GM12873 (cell line): ENCODE results near the gene IQSEC1.

Experiments
- TF ChIP-seq, protein P1 (sequence below): IDR thresholded peaks from 2 replicates; pipeline ENCODE4 v1.5.1; 2012; ENCODE audit warnings: low read depth, mild to moderate bottlenecking, moderate library complexity, low read length, control low read depth; ENCODE audit not compliant: insufficient read depth; ENCODE audit errors: missing control alignments

The IQSEC1 gene

GRCh38 chr3:12968541-12968940, 104.7 kb downstream of the IQSEC1 start:
- TF ChIP-seq, protein P1, sequence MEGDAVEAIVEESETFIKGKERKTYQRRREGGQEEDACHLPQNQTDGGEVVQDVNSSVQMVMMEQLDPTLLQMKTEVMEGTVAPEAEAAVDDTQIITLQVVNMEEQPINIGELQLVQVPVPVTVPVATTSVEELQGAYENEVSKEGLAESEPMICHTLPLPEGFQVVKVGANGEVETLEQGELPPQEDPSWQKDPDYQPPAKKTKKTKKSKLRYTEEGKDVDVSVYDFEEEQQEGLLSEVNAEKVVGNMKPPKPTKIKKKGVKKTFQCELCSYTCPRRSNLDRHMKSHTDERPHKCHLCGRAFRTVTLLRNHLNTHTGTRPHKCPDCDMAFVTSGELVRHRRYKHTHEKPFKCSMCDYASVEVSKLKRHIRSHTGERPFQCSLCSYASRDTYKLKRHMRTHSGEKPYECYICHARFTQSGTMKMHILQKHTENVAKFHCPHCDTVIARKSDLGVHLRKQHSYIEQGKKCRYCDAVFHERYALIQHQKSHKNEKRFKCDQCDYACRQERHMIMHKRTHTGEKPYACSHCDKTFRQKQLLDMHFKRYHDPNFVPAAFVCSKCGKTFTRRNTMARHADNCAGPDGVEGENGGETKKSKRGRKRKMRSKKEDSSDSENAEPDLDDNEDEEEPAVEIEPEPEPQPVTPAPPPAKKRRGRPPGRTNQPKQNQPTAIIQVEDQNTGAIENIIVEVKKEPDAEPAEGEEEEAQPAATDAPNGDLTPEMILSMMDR: no peak

DNA sequence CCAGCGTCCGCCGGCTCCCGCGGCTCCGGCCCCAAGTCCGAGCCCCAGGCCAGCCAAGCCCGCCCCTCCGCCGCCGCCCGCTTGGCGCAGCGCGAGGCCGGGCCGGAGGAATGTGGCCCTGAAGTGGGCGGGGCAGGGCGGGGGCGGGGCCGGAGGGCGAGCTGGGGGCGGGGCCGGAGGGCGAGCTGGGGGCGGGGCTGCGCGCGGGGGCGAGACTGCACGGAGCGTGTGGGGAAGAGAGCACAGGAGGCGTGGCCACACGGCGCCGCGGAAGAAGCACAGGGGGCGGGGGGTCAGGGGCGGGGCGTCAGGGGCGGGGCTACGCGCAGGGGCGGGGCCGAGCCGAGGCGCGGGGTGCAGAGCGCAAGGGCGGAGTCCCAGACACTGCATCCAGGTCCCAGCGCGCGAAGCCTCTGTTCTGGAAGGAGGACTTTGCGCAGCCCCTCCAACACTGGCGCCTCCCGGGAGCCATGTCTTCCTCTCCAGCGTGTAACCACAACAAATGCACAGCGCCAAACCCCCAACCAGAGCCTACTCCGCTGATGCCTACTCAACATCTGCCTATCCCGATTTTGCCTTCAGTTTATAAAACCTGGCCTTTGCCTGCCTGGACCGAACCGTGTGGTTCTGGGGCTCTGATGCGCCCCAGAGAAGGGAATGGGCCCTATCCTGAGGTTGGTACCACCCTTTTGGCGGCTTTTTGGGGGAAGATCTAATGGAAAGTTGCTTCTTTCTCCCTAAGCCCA, 105.5 kb downstream of the IQSEC1 start:
- TF ChIP-seq, protein P1: no peak

DNA sequence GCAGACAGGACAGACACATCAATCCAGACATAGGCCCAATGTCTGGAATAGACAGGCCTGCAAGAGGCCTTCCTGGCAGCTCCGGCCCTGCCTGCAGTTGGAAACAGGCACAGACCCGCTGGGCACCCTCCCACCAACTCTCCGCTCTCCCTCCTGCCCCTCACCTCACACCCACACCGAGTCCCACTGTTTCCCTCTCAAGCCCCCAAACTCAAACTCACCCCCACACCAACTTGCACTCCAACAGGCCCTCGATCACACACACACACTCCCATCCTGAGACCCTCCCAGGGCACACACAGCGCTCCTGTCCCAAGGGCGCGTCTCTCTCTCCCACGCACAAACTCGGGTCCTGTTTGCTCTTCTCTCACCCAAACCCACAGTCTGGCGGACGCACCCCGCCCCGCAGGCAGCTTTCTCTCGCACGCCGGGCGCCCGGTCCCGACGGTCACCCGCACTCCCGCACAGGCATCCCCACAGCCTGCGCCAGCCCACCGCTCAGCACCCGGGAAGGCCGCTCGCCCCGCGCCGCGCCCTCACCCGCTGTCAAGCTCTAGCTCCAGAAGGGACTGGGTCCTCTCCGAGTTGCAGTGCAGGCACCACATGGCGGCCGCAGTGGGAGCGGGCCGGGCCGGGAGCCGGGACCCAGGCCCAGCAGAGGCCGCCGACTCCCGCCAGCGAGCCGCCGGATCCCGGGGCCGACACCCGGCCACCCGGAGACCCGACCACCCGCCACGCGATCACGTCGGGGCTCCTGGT, 106.2 kb downstream of the IQSEC1 start:
- TF ChIP-seq, protein P1: no peak

DNA sequence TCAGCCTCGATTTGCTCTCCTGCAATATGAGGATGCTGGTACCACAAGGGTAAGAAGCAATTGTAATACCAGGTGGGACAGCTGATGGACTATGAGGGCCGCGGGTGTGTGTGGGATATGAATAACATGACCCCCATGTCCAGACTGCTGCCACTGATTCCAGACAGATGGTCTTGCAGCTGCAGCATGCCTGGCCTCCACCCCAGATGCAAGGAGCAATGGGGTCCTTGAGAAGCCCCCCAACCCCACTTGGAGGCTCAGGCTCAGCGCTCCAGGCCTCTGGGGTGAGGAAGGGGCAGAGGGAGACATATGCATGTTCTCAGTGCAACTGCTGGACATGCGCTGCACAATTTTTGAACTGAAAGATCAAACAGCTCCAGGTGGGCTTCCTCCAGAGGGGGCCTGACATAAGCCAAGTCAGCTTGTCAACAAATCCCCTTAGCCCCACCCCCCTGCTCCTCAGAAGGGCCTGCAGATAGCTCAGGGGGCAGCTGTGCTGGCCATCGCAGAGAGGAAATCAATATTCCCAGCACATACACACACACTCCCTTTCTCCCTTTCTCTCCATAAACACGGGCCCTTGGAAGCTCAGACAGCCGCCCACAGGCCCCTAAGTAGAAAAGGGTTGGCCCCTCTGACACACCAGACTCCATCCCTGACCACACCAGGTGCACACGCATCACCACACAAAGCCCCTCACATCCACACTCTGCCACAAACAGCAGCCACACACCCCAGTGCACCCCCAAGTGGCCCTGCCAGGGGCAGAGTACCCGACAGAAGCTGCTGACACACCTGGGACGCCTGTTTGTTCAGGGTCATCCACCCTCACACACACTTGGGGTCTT, 107.0 kb downstream of the IQSEC1 start:
- TF ChIP-seq, protein P1: no peak

GRCh38 chr3:12964711-12965612, 108.3 kb downstream of the IQSEC1 start:
- TF ChIP-seq, protein P1: no peak

DNA sequence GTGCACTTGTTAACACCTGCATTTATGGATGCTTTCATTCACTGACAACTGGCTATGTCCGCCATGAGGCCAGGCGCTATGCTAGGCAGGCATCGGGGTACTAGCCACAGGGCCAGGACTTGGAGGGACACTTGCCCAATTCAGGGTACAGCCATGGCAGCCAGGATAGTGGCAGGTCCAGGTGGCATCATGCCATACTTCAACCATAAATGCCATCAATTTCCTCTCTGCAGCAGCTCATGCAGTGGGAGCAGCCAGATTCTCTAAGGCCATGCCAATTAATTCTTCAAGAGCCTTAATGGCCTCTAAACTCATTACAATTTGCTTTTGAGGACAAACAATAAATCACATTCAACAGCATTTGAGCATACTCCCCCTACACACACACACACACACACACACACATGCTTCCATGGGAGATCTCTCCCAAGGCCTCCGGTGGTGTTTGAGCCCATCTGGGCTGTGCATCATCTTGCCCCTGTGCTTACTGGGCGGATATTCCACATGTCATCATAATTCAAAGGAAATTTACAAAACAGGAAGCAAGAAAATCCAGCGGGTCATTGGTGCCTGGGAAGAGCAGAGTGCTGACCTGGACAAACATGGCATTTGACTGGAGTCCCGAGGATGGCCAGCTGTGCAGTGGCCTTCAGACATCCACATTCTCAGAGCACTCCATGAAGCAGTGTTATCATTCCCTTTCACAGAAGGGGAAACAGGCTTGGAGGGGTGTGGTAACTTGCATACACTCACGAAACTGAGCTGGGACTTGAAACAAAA, 109.1 kb downstream of the IQSEC1 start:
- TF ChIP-seq, protein P1: no peak
